RWPE1 (cell line): ENCODE data around the gene TMOD4.
A peak's percentile ranks its signal among the peaks of the same experiment; 100 is the strongest.

Experiments
- CTCF ChIA-PET: fragments of 350-600 bp; sonication (Branson Sonifier 250); formaldehyde crosslinking; extraction: SDS; loops from one replicate; lab custom pipeline; 2021; lab: Yijun Ruan, JAX
- POLR2A ChIA-PET: fragments of 400-600 bp; formaldehyde crosslinking; extraction: SDS; loops from one replicate; lab custom pipeline; 2020; ENCODE audit warnings: antibody characterized with exemption; ENCODE audit not compliant: low non-redundant PET; lab: Yijun Ruan, JAX
- DNase-seq: peaks from one replicate; pipeline ENCODE4 v3.0.0; 2012; ENCODE audit warnings: low spot score
- H3K27ac ChIP-seq: fragments of 450-650 bp; 2 replicates; pipeline ENCODE4 v1.5.1; 2017
- CTCF ChIP-seq: fragments of 450-650 bp; conservative IDR thresholded peaks from 2 replicates; pipeline ENCODE4 v1.5.1; 2017; ENCODE audit warnings: low read depth, mild to moderate bottlenecking

The TMOD4 gene

GRCh38 chr1:151147665-151148064 lies 28.1 kb downstream of the TMOD4 start:
- CTCF ChIA-PET: interaction anchor here (0.9 kb wide), 1 partner anchor 8 kb away, joined by 3 read pairs; no protein-coding TSS in a partner anchor
- TF ChIP-seq CTCF: no peak
- H3K27ac ChIP-seq: no peak overlapping the region
- DNase-seq: no peak
- POLR2A ChIA-PET: no interaction called here

GRCh38 chr1:151147132-151147503 lies 28.7 kb downstream of the TMOD4 start:
- ChIA-PET CTCF (interaction anchor here (0.6 to 0.9 kb wide), 2 partner anchors 9 to 81 kb away, joined by 3 read pairs; no protein-coding TSS in a partner anchor), POLR2A (no interaction called here)
- peak overlapping the region; percentile 77 for H3K27ac ChIP-seq
- DNase-seq: no peak
- TF ChIP-seq CTCF: no peak

- TF ChIP-seq CTCF: no peak
- peak; percentile 86 for DNase-seq
- ChIA-PET CTCF (interaction anchor here (0.6 to 0.9 kb wide), 2 partner anchors 9 to 81 kb away, joined by 3 read pairs; no protein-coding TSS in a partner anchor), POLR2A (no interaction called here)
- peak within 1 kb of the TSS; percentile 77 for H3K27ac ChIP-seq
Observed at GRCh38 chr1:151146412-151147131, 29.2 kb downstream of the TMOD4 start, which contains the start of gene SEMA6C. TSS of gene SEMA6C (minus strand) at chr1:151146631. CDS start at chr1:151142621, 4,010 bp downstream.

GRCh38 chr1:151146072-151146411 lies 29.7 kb downstream of the TMOD4 start:
- CTCF ChIA-PET: no interaction called here
- DNase-seq: no peak
- POLR2A ChIA-PET: no interaction called here
- TF ChIP-seq CTCF: no peak
- H3K27ac ChIP-seq: peak overlapping the region; percentile 77

GRCh38 chr1:151145304-151146071 lies 30.3 kb downstream of the TMOD4 start:
- POLR2A ChIA-PET: no interaction called here

More at GRCh38 chr1:151145304-151146071, 30.3 kb downstream of the TMOD4 start:
- TF ChIP-seq CTCF: no peak
- no peak overlapping the region for H3K27ac ChIP-seq
- CTCF ChIA-PET: interaction anchor here (1.0 kb wide), 1 partner anchor 11 kb away, joined by 4 read pairs; no protein-coding TSS in a partner anchor
- DNase-seq: no peak
